Measurements from ENCODE around the gene CD163L1.
A peak's percentile ranks its signal among the peaks of the same experiment; 100 is the strongest.
"Not testable (repeated sequence)": the region's sequence is repeated elsewhere in the genome, so short reads cannot be mapped to it uniquely, and the experiment has no call there.

CD163L1 gene

DNA sequence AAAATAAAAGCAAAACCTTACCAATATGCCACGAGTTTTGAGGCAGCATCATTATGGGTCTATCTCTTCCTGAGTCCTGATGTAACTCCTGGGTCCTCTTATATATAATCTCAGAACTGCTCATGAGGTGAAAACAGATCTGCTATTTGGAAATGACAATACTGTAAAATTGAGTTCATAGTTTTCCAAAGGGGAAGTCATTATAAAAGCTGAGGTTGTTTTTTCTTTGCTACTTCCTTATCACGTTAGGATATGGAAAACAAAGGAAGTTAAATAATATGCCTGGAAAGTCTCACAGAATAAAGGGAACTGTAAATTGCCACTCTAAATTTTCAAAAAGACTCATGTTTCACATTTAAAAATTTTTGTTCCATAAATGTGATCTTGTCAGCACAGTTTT, at the start of gene CD163L1:
TSS of gene CD163L1 (minus strand) at position 78 of the 400 bp plus-strand sequence. CDS start at position 52, 26 bp downstream.
- DNase-seq, result no peak

DNA sequence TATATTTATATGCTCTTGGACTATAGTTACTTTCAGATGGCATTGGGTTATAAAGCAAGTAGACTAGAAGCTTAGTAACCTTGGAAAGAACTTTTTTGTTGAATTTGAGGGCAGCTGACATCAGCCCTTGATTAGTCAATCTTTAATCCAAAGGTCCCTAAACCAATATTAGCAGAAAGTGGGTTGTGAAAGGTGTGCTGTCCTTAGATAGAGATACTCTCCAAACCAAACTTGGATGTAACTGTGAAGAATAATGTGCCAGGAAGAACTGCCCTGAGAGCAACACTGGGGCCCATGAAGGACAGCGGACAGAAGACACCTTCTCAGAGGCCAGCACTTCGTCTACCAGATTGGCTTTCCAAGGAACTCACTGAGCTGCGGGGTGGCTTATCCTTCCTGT, 49.1 kb upstream of the CD163L1 start:
- no peak for DNase-seq

DNA sequence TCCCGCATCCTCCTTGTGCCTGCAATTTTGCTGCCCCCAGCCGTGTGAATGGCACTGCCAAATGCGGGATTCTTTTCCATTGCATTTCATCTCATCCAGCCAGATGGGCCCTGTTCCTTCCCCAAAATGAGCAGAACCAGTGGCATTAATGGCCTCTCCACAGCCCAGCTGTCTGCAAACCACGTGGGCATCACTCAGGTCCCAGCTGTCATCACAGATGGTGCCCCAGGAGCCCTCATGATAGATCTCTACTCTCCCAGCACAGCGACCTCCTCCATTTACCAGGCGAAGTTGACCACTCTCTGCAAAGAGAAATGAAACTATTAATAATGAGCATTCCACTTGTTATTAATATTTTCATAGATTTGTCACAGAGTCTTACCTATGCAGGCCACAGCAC, 42.6 kb upstream of the CD163L1 start:
- DNase-seq, result no peak

DNA sequence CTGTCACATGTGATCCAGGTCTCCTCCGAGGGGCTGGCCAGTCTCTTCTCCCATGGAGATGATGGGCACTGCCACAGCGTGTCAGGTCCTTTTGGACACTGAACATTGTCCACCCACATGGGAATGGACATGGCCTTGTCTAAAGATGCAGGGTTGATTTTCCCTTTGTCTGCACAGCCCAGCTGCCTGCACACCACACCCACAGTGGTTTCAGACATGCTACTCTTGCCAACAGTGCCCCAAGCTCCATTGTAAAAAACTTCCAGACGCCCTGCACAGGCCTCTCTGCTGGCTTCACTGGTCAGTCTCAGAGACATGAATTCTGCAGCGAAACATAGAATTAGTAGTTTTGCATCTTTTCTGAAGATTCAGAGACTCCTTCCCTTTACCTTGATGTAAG, 41.1 kb upstream of the CD163L1 start:
- DNase-seq, result no peak

DNA sequence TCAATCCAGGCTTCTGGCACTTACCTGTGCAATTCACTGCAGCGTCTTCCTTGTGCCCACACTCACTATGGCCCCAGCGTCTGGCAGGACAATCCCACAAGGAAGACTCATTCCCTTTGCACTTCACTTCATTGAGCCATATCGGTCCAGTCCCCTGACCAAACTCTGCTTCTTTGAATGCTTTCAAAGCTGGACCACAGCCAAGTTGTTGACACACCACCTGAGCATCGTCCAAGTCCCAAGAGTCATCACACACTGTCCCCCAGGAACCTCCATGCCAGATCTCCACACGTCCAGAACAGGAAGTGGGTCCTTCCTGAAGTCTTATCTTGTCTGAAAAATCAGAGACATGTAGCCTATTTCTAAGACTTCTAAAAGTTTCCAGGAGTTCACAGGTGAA, 39.4 kb upstream of the CD163L1 start:
- no peak for DNase-seq

DNA sequence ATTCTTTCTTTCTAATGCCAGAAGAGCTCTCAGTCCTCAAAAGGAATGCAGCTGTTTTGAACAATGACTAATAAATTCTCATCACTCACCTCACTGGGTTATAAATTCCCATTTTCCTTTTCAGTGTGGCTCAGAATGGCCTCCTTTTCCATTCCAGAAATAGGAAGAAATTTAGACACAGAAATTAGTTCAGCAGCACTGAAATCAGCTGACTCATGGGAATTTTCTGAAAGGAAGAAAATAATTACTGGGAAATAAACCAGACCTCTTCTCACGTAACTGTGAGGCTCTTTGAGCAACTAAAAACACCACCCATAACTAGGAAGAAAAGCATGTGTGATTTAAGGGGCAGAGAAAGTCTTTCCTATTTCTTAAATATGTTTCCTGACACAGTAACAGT, 35.8 kb upstream of the CD163L1 start:
- DNase-seq, result no peak

DNA sequence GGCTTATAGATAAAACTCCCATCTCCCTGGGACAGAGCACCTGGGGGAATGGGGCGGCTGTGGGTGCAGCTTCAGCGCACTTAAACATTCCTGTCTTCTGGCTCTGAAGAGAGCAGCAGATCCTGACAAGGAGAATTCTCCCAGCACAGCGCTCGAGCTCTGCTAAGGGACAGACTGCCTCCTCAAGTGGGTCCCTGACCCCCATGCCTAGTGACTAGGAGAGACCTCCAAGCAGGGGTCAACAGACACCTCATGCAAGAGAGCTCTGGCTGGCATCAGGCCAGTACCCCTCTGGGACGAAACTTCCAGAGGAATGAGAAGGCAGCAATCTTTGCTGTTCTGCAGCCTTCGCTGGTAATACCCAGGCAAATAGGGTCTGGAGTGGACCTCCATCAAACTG, 28.1 kb upstream of the CD163L1 start:
- DNase-seq, result no peak

DNA sequence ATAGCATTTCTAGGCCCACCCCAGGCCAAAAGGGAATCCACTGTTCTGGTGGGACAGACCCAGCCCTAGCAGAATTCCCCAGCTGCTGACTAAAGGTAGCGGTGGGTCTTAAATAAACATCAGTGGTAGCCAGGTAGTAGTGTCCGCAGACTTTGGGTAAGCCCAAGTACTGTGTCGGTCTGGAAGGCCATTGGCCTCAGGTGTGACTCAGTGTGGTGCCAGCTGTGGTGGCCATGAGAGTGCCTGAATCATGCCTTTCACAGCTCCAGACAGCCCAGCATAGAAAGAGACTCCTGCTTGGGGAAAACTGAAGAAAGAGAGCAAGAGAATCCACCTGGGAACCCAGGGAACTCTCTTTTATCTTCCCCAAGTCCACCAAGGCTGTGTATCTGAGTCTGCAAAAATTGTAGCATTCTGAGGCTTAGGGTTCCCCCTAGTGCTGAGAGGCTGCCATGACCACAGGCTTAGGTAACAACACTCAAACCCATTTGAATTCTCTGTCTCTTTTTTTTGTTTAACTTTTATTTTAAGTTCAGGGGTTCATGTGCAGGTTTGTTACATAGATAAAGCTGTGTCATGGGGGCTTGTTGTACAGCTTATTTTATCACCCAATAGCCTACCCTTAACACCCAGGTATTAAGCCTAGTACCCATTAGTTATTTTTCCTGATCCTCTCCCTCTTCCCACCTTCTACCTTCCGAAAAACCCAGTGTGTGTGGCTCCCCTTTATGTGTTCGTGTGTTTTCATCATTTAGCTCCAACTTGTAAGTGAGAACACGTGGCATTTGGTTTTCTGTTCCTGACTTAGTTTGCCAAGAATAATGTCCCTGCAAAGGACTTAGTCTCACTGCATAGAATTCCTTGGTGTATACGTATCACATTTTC, 16.7 kb upstream of the CD163L1 start:
- peak; percentile 53 for DNase-seq

DNA sequence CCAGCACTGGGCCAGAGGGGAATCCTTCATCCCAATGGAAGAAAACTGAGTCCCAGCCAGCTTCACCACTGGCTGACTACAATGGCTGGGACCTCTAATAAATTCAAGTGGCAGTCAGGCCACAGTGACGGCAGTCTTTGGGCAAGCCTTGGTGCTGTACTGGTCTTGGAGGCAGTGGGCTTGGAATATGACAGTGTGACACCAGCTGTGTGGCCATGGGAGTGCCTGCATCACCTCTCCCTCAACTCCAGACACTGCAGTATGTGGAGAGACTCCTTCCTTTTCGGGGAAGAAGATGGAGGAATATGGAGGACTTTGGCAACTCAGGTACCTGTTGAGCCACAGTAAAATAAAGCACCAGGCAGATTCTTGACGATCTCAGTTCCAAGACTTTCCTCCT, 16.0 kb upstream of the CD163L1 start:
- DNase-seq, result no peak

DNA sequence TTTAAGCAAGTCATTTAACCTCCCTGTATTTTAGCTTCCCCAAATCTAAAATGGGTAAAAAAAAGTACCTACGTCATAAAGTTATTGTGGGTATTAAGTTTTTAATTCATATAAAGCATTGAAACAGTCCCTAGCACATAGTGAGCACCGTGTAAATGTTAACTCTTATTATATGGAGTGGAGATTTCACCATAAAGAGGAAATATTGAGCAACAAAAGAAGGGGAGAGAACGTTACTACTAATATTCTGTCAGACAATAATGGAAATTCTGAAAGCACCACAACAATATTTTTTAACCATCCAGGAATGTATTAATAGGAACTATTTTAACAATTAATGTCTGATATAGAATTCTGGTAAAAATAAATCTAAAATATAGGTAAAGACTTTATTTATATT, 7.8 kb upstream of the CD163L1 start:
- no peak for DNase-seq

DNA sequence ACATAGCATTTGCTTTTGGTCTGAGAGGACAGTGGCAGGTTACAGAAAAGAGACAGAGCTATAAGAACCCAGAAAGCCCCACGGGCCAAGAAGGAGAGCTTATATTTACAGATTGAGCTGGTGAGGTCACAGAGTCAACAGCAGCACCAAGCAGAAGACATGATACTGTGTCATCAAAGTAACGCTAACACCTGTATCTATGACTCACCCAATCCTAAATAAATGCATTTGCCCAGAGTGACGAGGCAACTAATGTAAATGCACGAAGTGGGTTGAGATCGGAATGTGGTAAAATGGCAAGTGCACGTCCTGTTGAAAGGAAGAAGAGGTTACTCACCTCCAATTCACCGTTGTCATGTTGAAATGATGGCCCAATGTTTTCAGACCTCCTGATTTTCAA, 6.7 kb upstream of the CD163L1 start:
- DNase-seq, result no peak

DNA sequence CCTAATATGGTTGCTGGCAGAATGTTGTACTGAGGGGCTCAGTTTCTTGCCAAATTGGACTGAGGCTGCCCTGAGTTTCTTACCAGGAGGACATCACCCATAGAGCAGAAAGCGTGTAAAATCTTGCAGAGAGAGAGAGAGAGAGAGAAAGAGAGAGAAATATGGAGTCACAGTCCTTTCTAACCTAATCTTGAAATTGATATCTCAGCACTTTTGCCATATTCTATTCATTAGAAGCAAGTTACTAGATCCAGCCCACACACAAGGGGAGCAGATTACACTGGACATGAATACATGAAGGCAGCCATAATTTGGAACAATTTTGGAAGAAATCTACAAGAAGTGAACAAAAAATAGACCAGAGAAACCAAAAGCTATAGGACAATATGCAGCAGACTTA, 4.1 kb upstream of the CD163L1 start:
- DNase-seq, result no peak

DNA sequence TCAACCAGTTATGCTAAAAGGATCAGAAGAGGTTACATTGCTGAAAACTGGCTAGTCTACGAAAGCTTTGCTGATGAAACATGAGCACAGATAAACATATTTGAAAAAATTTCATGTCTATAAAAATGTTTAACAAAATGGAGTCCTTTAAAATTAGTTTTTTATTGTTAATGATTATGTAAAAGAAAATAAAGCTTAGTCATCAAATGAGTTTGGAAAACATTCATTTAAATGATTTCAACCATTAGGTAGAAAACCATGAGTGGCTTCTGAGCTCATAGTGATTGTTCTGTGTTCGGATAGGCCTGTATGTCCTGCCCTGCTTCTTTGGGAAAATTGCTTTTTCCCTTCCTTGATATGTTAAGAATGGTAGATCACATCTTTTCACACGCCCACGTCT, 584 bp upstream of the CD163L1 start:
- no peak for DNase-seq

DNA sequence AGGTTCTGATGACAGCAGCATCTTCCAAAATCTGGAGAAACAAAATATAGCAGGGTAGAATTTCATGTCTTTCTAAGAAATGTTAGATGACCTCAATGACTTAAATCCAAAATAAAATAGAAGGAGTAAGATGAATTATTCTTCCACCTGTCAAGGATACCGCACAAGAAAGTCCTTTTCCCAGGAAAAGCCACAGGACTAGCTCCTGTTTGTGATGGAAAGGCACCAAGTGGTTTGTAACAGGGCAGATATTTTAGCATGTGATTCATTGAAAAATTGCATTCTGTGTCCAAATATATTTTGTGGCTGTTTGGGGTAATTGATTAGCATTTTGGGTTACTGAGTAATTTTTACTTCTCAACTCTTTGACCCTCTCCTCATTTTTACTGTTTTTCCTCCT, 2.7 kb downstream of the CD163L1 start:
- no peak for DNase-seq

DNA sequence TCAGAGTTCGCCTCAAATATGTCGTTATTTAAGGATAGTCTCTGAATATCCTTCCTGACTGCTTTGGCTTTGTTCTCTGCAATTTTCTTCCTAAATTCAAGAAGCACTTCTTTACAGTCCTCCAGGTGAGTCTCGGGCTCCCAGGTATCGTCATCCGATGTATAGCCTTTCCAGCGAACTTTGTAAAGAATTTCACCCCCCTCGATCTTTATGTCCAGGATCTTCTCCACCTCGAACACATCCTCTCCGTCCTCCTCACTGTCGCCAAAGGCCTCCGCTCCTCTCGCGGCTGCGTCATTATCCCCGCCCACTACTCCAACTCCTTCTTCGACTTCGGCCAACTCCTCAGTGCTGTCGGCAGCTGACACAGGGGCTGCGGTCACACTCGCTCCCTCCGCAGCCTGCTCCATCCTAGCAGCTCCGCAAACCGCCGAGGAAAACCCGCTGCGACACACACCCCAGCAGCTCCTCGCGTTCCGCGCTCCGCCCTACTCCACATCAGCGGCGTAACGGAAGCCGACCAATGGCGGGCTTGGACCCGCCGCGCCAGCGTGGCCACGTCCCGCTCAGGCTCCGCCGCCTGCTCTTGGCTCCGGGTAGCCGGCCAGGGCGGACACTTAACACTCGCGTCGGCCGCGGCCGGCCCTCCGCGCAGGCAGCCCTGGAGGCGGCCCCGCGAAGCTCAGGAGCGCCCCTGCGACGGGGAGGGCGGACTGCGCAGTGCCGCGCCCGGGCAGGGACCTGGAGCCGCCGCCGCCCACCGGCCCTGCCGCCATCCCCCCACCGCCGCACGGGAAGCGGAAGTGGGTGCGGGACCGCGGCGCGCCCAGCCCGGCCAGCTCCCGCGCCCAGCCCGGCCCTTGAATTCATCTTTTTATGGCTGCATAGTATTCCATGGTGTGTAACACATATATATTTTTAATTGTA, 4.1 kb downstream of the CD163L1 start:
- peak; percentile 22 for DNase-seq

DNA sequence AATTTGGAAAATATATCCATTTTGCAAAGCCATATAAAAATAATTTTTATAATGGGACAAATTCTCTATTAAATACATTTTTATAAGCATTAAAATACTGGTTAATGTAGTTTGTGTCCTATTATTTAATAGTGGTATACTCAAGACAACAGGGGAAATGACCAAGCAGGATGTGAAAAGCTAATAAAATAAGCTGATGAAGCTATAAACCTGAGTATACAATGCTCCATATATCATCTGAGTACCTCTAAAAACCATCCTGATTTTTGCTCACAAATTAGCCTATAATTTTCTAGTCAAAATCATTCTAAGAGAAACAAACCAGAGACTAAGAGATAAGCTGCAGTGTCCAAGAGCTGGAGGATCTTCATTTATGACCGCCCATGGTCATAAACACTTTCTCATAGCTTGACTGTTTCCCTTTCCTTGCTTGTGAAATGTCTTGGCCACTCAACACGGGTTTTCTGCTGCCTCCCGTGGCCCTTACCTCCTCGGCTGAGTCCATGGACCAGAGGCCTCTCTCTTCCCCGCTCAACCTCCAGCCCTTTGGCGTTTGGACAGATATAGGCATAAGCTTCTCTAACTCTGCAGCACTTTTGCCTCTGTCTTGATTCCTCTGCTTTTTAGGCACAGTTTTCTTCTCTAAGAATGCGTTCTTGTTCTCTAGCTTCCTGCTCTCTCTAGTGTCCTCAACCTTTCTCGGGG, 5.5 kb downstream of the CD163L1 start:
- DNase-seq, result not testable (repeated sequence)

DNA sequence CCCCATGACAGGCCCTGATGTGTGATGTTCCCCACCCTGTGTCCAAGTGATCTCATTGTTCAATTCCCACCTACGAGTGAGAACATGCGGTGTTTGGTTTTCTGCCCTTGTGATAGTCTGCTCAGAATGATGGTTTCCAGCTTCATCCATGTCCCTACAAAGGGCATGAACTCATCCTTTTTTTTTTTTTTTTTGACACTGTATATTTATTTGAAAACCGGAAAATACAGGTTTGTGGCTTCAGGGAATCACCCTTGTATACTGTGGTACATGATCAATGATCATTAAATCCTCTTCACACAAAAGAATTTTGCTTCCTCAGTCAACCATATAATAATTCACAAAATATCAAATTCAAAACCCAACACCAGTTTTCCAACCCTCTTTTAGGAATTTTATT, 6.5 kb downstream of the CD163L1 start:
- DNase-seq, result not testable (repeated sequence)

DNA sequence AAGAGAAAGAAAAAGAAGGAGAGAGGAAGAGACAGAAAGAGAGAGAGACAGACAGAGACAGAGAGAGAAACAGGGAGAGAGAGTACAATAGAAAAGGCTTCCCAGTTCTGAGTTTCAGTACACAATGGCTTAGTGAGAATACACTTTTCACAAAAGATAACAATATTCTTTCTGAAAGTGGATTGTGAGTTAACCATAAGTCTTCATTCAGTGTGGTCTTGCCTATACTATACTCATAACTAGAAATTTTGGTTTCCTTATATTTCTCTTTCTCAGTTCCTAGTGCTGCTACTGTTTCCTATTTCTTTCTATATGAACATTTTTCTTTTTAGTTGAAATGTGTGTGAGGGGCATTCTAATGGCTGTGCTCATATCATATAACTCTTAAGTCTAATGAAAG, 9.3 kb downstream of the CD163L1 start:
- no peak for DNase-seq

DNA sequence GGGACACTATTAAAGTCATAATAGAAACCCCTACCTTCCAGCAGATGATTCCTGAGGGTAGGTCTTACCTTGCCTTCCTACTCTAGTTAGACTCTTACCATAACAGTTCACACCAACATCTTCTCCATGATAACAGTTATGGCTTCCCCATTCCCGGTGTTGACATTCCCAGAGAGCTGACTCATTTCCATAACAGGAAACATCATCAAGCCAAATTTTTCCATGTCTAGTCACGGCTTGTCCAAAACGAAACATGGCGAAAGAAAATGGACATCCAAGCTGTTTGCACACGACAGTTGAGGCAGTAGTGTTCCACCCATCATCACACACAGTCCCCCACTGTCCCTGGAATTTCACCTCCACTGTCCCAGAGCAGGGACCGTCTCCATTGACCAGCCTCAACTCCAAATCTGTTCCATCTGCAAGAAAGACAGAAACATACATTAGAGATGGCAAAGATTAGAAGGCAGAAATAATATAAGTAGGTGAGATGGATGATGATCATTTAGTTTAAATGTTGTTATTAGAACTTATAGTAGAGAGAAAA, 10.6 kb downstream of the CD163L1 start:
- no peak for DNase-seq

DNA sequence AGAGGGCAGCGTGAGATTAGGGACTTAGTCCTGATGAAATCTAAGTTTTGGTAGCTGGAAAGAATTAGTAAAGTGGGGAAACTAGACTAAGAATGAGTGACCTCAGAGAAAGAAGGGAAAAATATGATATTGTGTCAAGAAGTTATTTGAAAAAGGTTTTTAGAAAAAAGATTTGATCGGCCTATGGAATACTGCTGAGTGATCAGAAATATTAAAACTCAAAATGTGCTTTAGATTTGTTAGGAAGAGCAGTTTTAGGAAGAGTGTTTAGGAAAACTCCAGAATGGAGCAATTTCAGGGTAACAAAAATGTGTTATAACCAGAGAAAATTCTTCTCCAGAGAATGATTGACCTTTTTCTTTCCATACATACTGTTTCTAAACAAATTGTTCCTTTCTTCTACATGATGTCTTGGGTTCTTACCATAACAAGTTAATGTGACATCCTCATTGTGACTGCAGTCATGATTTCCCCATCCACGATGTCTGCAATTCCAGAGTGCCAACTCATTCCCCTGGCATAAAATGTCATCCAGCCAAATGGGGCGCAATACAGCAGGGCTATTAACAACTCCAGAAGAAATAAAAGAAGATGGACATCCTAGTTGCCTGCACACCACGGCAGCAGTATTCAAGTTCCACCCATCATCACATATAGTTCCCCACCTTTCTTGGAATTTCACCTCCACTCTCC, 11.8 kb downstream of the CD163L1 start:
- no peak for DNase-seq

DNA sequence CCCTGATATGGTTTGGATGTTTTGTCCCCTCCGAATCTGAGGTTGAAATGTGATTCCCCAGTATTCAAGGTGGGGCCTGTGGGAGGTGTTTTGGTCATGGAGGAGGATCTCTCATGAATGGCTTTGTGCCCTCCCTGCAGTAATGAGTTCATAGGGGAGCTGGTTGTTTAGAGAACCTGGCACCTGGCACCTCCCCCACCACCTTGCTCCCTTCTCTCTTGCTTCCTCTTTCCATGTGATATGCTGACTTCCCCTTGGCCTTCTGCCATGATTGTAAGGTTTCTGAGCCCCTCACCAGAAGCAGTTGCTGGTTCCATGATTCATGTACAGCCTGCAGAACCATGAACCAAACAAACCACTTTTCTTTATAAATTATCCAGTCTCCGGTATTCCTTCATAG, 32.6 kb downstream of the CD163L1 start:
- DNase-seq, result no peak

DNA sequence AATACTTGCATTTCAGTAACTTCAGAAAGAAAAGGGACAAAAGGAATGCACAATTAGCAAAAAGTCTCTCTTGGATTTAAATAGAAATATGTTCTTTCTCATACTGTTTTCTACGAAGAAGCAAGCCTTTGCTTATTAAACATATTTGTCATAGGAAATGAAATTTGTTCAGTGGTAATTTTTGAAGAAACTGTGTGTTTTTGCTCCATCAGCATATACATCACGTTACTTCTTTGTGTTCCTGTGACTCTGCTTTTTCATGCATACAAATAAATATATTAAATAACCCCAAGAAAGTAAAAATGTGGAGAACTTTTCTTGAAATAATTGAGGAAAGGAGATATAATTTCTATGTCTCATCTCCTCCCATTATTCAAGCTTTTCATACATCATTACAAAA, 39.7 kb downstream of the CD163L1 start:
- no peak for DNase-seq

Measured in CD4-positive, alpha-beta T cell treated with Interleukin-17A for 4 hours (primary cell).